Bronchial epithelial cell (primary cell): ENCODE data around the gene LDB2. TPM values are rescaled to one million over a fixed set of nuclear protein-coding genes. Genes with fewer than 3 reads are reported as not detected.
"Not testable (repeated sequence)": the region's sequence is repeated elsewhere in the genome, so short reads cannot be mapped to it uniquely, and the experiment has no call there.

Experiments
- DNase-seq: peaks from one replicate; pipeline ENCODE4 v3.0.0-alpha.2; 2010; ENCODE audit warnings: low read depth
- FAIRE-seq: peaks from 2 replicates; lab custom pipeline; 2011; peaks lifted over from hg19 to GRCh38; lab: Jason Lieb, UNC
- H3K27me3 ChIP-seq: 2 replicates; pipeline ENCODE4 v1.5.1; 2011; ENCODE audit warnings: low read length; ENCODE audit not compliant: control insufficient read depth, insufficient read depth
- H3K36me3 ChIP-seq: 2 replicates; pipeline ENCODE4 v1.5.1; 2011; ENCODE audit warnings: low read length; ENCODE audit not compliant: control insufficient read depth, insufficient read depth
- H3K4me3 ChIP-seq: 2 replicates; pipeline ENCODE4 v1.5.1; 2011; ENCODE audit warnings: mild to moderate bottlenecking, low read depth, low read length, control low read depth
- CTCF ChIP-seq: IDR thresholded peaks from 2 replicates; pipeline ENCODE4 v1.5.1; 2011; ENCODE audit warnings: mild to moderate bottlenecking, moderate library complexity, low read length, control low read depth, inconsistent platforms; ENCODE audit not compliant: insufficient read depth, severe bottlenecking
- total RNA-seq: library from RNA; depleted of rRNA; stranded (reverse); fragments of >200 nt; gene quantifications from 2 replicates; pipeline ENCODE4 v1.2.1, GENCODE V29; 2014

The LDB2 gene
- total RNA-seq, 1 donor from 2014 or later = not detected

GRCh38 chr4:16574981-16575380, 323.5 kb downstream of the LDB2 start:
- Histone ChIP-seq H3K27me3 (no peaks in the 10 kb centered on the region), H3K36me3 (no peaks in the 10 kb centered on the region), H3K4me3 (no peak overlapping the region)
- DNase-seq = no peak
- FAIRE-seq = no peak
- no peak for TF ChIP-seq CTCF

- Histone ChIP-seq H3K4me3 (no peak overlapping the region), H3K27me3 (no peaks in the 10 kb centered on the region), H3K36me3 (no peaks in the 10 kb centered on the region)
- TF ChIP-seq CTCF = no peak
- DNase-seq (no peak), FAIRE-seq (no peak)
Measured at GRCh38 chr4:16573739-16574138, 324.7 kb downstream of the LDB2 start.

GRCh38 chr4:16573206-16573605, 325.2 kb downstream of the LDB2 start:
- TF ChIP-seq CTCF = no peak
- no peak for DNase-seq
- Histone ChIP-seq H3K27me3 (no peaks in the 10 kb centered on the region), H3K36me3 (no peaks in the 10 kb centered on the region), H3K4me3 (no peak overlapping the region)
- FAIRE-seq = no peak

- DNase-seq (no peak), FAIRE-seq (no peak)
- H3K36me3 ChIP-seq = no peaks in the 10 kb centered on the region
- TF ChIP-seq CTCF = no peak
- H3K4me3 ChIP-seq = no peak overlapping the region
- H3K27me3 ChIP-seq = no peaks in the 10 kb centered on the region
Measured at GRCh38 chr4:16572631-16573030, 325.8 kb downstream of the LDB2 start.

GRCh38 chr4:16572161-16572560, 326.3 kb downstream of the LDB2 start:
- Histone ChIP-seq H3K36me3 (no peaks in the 10 kb centered on the region), H3K27me3 (no peaks in the 10 kb centered on the region), H3K4me3 (no peak overlapping the region)
- DNase-seq = no peak
- no peak for FAIRE-seq
- no peak for TF ChIP-seq CTCF

- TF ChIP-seq CTCF = no peak
- Histone ChIP-seq H3K4me3 (no peak overlapping the region), H3K27me3 (no peaks in the 10 kb centered on the region), H3K36me3 (no peaks in the 10 kb centered on the region)
- DNase-seq (no peak), FAIRE-seq (no peak)
Measured at GRCh38 chr4:16569790-16570189, 328.7 kb downstream of the LDB2 start.

GRCh38 chr4:16557316-16557715, 341.1 kb downstream of the LDB2 start:
- H3K36me3 ChIP-seq, FAIRE-seq, H3K27me3 ChIP-seq, DNase-seq, H3K4me3 ChIP-seq: not testable (repeated sequence)
